SK-N-SH (cell line): ENCODE measurements around the gene ZNF467.

Source experiments
- FOXJ3 ChIP-seq: sonication (generic); formaldehyde crosslinking; IDR thresholded peaks from 2 replicates; pipeline ENCODE4 v1.5.1; 2020; ENCODE audit warnings: mild to moderate bottlenecking, missing genetic modification reagents
- GABPA ChIP-seq: IDR thresholded peaks from 2 replicates; pipeline ENCODE4 v1.4.0; 2012; ENCODE audit warnings: low read depth, mild to moderate bottlenecking
- GATA2 ChIP-seq: sonication (generic); formaldehyde crosslinking; IDR thresholded peaks from 2 replicates; pipeline ENCODE4 v1.5.0; 2020; ENCODE audit warnings: mild to moderate bottlenecking, missing genetic modification reagents
- MAX ChIP-seq: IDR thresholded peaks from 2 replicates; pipeline ENCODE4 v1.4.0; 2012; ENCODE audit warnings: low read depth
- NRF1 ChIP-seq: IDR thresholded peaks from 2 replicates; pipeline ENCODE4 v1.6.1; 2012; ENCODE audit warnings: low read depth, mild to moderate bottlenecking, low read length
- POLR2AphosphoS5 ChIP-seq: IDR thresholded peaks from 2 replicates; pipeline ENCODE4 v1.6.1; 2012; ENCODE audit warnings: low read depth, low read length
- RCOR1 ChIP-seq: fragments of 150-350 bp; IDR thresholded peaks from 2 replicates; pipeline ENCODE4 v1.6.1; 2017; ENCODE audit warnings: antibody characterized with exemption, low read length
- RFX5 ChIP-seq: IDR thresholded peaks from 2 replicates; pipeline ENCODE4 v1.6.1; 2012; ENCODE audit warnings: mild to moderate bottlenecking, improper control_type of control experiment, low read length
- ZBTB33 ChIP-seq: IDR thresholded peaks from 2 replicates; pipeline ENCODE4 v1.4.0; 2012; ENCODE audit warnings: low read depth, borderline replicate concordance
- TF ChIP-seq, protein P1 (sequence below): fragments of 150-350 bp; IDR thresholded peaks from 2 replicates; pipeline ENCODE4 v1.6.1; 2017; ENCODE audit warnings: antibody characterized with exemption, low read length, low read depth, borderline replicate concordance
- TF ChIP-seq, protein P2 (sequence below): fragments of 200-600 bp; sonication (generic); IDR thresholded peaks from 2 replicates; pipeline ENCODE4 v1.6.1; 2017; ENCODE audit warnings: antibody characterized with exemption, mild to moderate bottlenecking, moderate library complexity

- TF ChIP-seq RCOR1 = no peak
- no peak for TF ChIP-seq RFX5
- TF ChIP-seq FOXJ3 = no peak
- TF ChIP-seq NRF1 = no peak
- TF ChIP-seq GATA2 (CRISPR knock-in tag) = no peak
- no peak for TF ChIP-seq ZBTB33
- TF ChIP-seq, protein P1, sequence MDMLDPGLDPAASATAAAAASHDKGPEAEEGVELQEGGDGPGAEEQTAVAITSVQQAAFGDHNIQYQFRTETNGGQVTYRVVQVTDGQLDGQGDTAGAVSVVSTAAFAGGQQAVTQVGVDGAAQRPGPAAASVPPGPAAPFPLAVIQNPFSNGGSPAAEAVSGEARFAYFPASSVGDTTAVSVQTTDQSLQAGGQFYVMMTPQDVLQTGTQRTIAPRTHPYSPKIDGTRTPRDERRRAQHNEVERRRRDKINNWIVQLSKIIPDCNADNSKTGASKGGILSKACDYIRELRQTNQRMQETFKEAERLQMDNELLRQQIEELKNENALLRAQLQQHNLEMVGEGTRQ = no peak
- TF ChIP-seq POLR2AphosphoS5 = no peak
- no peak for TF ChIP-seq MAX
- TF ChIP-seq, protein P2, sequence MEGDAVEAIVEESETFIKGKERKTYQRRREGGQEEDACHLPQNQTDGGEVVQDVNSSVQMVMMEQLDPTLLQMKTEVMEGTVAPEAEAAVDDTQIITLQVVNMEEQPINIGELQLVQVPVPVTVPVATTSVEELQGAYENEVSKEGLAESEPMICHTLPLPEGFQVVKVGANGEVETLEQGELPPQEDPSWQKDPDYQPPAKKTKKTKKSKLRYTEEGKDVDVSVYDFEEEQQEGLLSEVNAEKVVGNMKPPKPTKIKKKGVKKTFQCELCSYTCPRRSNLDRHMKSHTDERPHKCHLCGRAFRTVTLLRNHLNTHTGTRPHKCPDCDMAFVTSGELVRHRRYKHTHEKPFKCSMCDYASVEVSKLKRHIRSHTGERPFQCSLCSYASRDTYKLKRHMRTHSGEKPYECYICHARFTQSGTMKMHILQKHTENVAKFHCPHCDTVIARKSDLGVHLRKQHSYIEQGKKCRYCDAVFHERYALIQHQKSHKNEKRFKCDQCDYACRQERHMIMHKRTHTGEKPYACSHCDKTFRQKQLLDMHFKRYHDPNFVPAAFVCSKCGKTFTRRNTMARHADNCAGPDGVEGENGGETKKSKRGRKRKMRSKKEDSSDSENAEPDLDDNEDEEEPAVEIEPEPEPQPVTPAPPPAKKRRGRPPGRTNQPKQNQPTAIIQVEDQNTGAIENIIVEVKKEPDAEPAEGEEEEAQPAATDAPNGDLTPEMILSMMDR = no peak
- no peak for TF ChIP-seq GABPA
Measured at GRCh38 chr7:149723795-149724495, 49.4 kb downstream of the ZNF467 start.
